ENCODE measurements around the gene C11orf54. TPM values are rescaled to one million over a fixed set of nuclear protein-coding genes. Genes with fewer than 3 reads are reported as not detected.

Gene C11orf54
- total and polyA plus RNA-seq, 2 donors: 24.7 to 29.7 TPM

GRCh38 chr11:93715797-93716396, 25.6 kb upstream of the C11orf54 start:
- no peak for DNase-seq (ENCODE audit: low read depth in 6 of 9, low spot score in 9 of 9)
- WGBS: 97% methylated on average over 4 of the region's 4 CpGs
- Histone ChIP-seq H3K36me3 (ENCODE audit: control insufficient read depth in 2 of 2, insufficient read depth in 2 of 2, low read length in 1 of 2) (peaks cover 18 to 34% of the 10 kb centered on the region in 2 donors), H3K27me3 (ENCODE audit: control insufficient read depth in 2 of 2, insufficient read depth in 1 of 2, low read length in 1 of 2) (no peaks in the 10 kb centered on the region), H3K4me3 (ENCODE audit: low read length in 2 of 2) (no peak overlapping the region), H3K9me3 (ENCODE audit: control insufficient read depth in 2 of 2, insufficient read depth in 1 of 2, low read length in 1 of 2) (no peaks in the 10 kb centered on the region), H3K27ac (ENCODE audit: low read depth in 1 of 2, low read length in 1 of 2) (no peak overlapping the region), H3K4me1 (ENCODE audit: control insufficient read depth in 2 of 2, insufficient read depth in 2 of 2, low read length in 2 of 2) (peaks cover 0 to 8% of the 10 kb centered on the region in 2 donors)

- 96% methylated on average over 1 of the region's 1 CpG for WGBS
- Histone ChIP-seq H3K27ac (ENCODE audit: low read depth in 1 of 2, low read length in 1 of 2) (no peak overlapping the region), H3K9me3 (ENCODE audit: control insufficient read depth in 2 of 2, insufficient read depth in 1 of 2, low read length in 1 of 2) (no peaks in the 10 kb centered on the region), H3K4me3 (ENCODE audit: low read length in 2 of 2) (no peak overlapping the region), H3K4me1 (ENCODE audit: control insufficient read depth in 2 of 2, insufficient read depth in 2 of 2, low read length in 2 of 2) (peaks cover 0 to 8% of the 10 kb centered on the region in 2 donors), H3K27me3 (ENCODE audit: control insufficient read depth in 2 of 2, insufficient read depth in 1 of 2, low read length in 1 of 2) (no peaks in the 10 kb centered on the region), H3K36me3 (ENCODE audit: control insufficient read depth in 2 of 2, insufficient read depth in 2 of 2, low read length in 1 of 2) (peaks cover 23 to 43% of the 10 kb centered on the region in 2 donors)
- no peak for DNase-seq (ENCODE audit: low read depth in 6 of 9, low spot score in 9 of 9)
Observed at GRCh38 chr11:93717501-93717900, 24.0 kb upstream of the C11orf54 start.

GRCh38 chr11:93718057-93718563, 23.4 kb upstream of the C11orf54 start:
- Histone ChIP-seq H3K27ac (ENCODE audit: low read depth in 1 of 2, low read length in 1 of 2) (no peak overlapping the region), H3K36me3 (ENCODE audit: control insufficient read depth in 2 of 2, insufficient read depth in 2 of 2, low read length in 1 of 2) (peaks cover 23 to 47% of the 10 kb centered on the region in 2 donors), H3K4me3 (ENCODE audit: low read length in 2 of 2) (no peak overlapping the region), H3K4me1 (ENCODE audit: control insufficient read depth in 2 of 2, insufficient read depth in 2 of 2, low read length in 2 of 2) (peaks cover 0 to 8% of the 10 kb centered on the region in 2 donors), H3K9me3 (ENCODE audit: control insufficient read depth in 2 of 2, insufficient read depth in 1 of 2, low read length in 1 of 2) (no peaks in the 10 kb centered on the region), H3K27me3 (ENCODE audit: control insufficient read depth in 2 of 2, insufficient read depth in 1 of 2, low read length in 1 of 2) (no peaks in the 10 kb centered on the region)
- 53% methylated on average over 4 of the region's 4 CpGs for WGBS
- DNase-seq (ENCODE audit: low read depth in 6 of 9, low spot score in 9 of 9): peak in 1 of 9 donors; percentile 46

GRCh38 chr11:93719310-93719709, 22.2 kb upstream of the C11orf54 start:
- Histone ChIP-seq H3K27ac (ENCODE audit: low read depth in 1 of 2, low read length in 1 of 2) (no peak overlapping the region), H3K36me3 (ENCODE audit: control insufficient read depth in 2 of 2, insufficient read depth in 2 of 2, low read length in 1 of 2) (peaks cover 20 to 55% of the 10 kb centered on the region in 2 donors), H3K9me3 (ENCODE audit: control insufficient read depth in 2 of 2, insufficient read depth in 1 of 2, low read length in 1 of 2) (no peaks in the 10 kb centered on the region), H3K4me3 (ENCODE audit: low read length in 2 of 2) (no peak overlapping the region), H3K4me1 (ENCODE audit: control insufficient read depth in 2 of 2, insufficient read depth in 2 of 2, low read length in 2 of 2) (peaks cover 0 to 8% of the 10 kb centered on the region in 2 donors), H3K27me3 (ENCODE audit: control insufficient read depth in 2 of 2, insufficient read depth in 1 of 2, low read length in 1 of 2) (no peaks in the 10 kb centered on the region)
- 94% methylated on average over 4 of the region's 4 CpGs for WGBS
- no peak for DNase-seq (ENCODE audit: low read depth in 6 of 9, low spot score in 9 of 9)

- no peak overlapping the region for H3K27ac ChIP-seq (ENCODE audit: low read depth in 1 of 2, low read length in 1 of 2)
- H3K4me1 ChIP-seq (ENCODE audit: control insufficient read depth in 2 of 2, insufficient read depth in 2 of 2, low read length in 2 of 2): peaks cover 0 to 8% of the 10 kb centered on the region in 2 donors
- DNase-seq (ENCODE audit: low read depth in 6 of 9, low spot score in 9 of 9): no peak
- H3K9me3 ChIP-seq (ENCODE audit: control insufficient read depth in 2 of 2, insufficient read depth in 1 of 2, low read length in 1 of 2): no peaks in the 10 kb centered on the region
- no peak overlapping the region for H3K4me3 ChIP-seq (ENCODE audit: low read length in 2 of 2)
- WGBS: 98% methylated on average over 7 of the region's 7 CpGs
- peaks cover 8 to 56% of the 10 kb centered on the region in 2 donors for H3K36me3 ChIP-seq (ENCODE audit: control insufficient read depth in 2 of 2, insufficient read depth in 2 of 2, low read length in 1 of 2)
- no peaks in the 10 kb centered on the region for H3K27me3 ChIP-seq (ENCODE audit: control insufficient read depth in 2 of 2, insufficient read depth in 1 of 2, low read length in 1 of 2)
Observed at GRCh38 chr11:93720522-93720921, 20.9 kb upstream of the C11orf54 start.

- 100% methylated on average over 1 of the region's 1 CpG for WGBS
- no peak for DNase-seq (ENCODE audit: low read depth in 6 of 9, low spot score in 9 of 9)
- Histone ChIP-seq H3K9me3 (ENCODE audit: control insufficient read depth in 2 of 2, insufficient read depth in 1 of 2, low read length in 1 of 2) (no peaks in the 10 kb centered on the region), H3K27ac (ENCODE audit: low read depth in 1 of 2, low read length in 1 of 2) (no peak overlapping the region), H3K36me3 (ENCODE audit: control insufficient read depth in 2 of 2, insufficient read depth in 2 of 2, low read length in 1 of 2) (peaks cover 17 to 66% of the 10 kb centered on the region in 2 donors), H3K27me3 (ENCODE audit: control insufficient read depth in 2 of 2, insufficient read depth in 1 of 2, low read length in 1 of 2) (no peaks in the 10 kb centered on the region), H3K4me1 (ENCODE audit: control insufficient read depth in 2 of 2, insufficient read depth in 2 of 2, low read length in 2 of 2) (no peaks in the 10 kb centered on the region), H3K4me3 (ENCODE audit: low read length in 2 of 2) (no peak overlapping the region)
Observed at GRCh38 chr11:93724089-93724488, 17.4 kb upstream of the C11orf54 start.

- no peak overlapping the region for H3K4me3 ChIP-seq (ENCODE audit: low read length in 2 of 2)
- peaks cover 20 to 88% of the 10 kb centered on the region in 2 donors for H3K36me3 ChIP-seq (ENCODE audit: control insufficient read depth in 2 of 2, insufficient read depth in 2 of 2, low read length in 1 of 2)
- no peaks in the 10 kb centered on the region for H3K4me1 ChIP-seq (ENCODE audit: control insufficient read depth in 2 of 2, insufficient read depth in 2 of 2, low read length in 2 of 2)
- no peak for DNase-seq (ENCODE audit: low read depth in 6 of 9, low spot score in 9 of 9)
- no peaks in the 10 kb centered on the region for H3K9me3 ChIP-seq (ENCODE audit: control insufficient read depth in 2 of 2, insufficient read depth in 1 of 2, low read length in 1 of 2)
- WGBS: 66% methylated on average over 4 of the region's 4 CpGs
- H3K27ac ChIP-seq (ENCODE audit: low read depth in 1 of 2, low read length in 1 of 2): no peak overlapping the region
- H3K27me3 ChIP-seq (ENCODE audit: control insufficient read depth in 2 of 2, insufficient read depth in 1 of 2, low read length in 1 of 2): no peaks in the 10 kb centered on the region
Observed at GRCh38 chr11:93727985-93728791, 13.3 kb upstream of the C11orf54 start.

GRCh38 chr11:93728792-93729128, 12.7 kb upstream of the C11orf54 start:
- H3K4me3 ChIP-seq (ENCODE audit: low read length in 2 of 2): no peak overlapping the region
- H3K36me3 ChIP-seq (ENCODE audit: control insufficient read depth in 2 of 2, insufficient read depth in 2 of 2, low read length in 1 of 2): peaks cover 23 to 88% of the 10 kb centered on the region in 2 donors
- H3K4me1 ChIP-seq (ENCODE audit: control insufficient read depth in 2 of 2, insufficient read depth in 2 of 2, low read length in 2 of 2): no peaks in the 10 kb centered on the region
- 97% methylated on average over 2 of the region's 2 CpGs for WGBS
- no peak overlapping the region for H3K27ac ChIP-seq (ENCODE audit: low read depth in 1 of 2, low read length in 1 of 2)
- H3K27me3 ChIP-seq (ENCODE audit: control insufficient read depth in 2 of 2, insufficient read depth in 1 of 2, low read length in 1 of 2): no peaks in the 10 kb centered on the region
- no peak for DNase-seq (ENCODE audit: low read depth in 6 of 9, low spot score in 9 of 9)
- no peaks in the 10 kb centered on the region for H3K9me3 ChIP-seq (ENCODE audit: control insufficient read depth in 2 of 2, insufficient read depth in 1 of 2, low read length in 1 of 2)

GRCh38 chr11:93729129-93729616, 12.3 kb upstream of the C11orf54 start:
- H3K4me3 ChIP-seq (ENCODE audit: low read length in 2 of 2): no peak overlapping the region
- H3K27ac ChIP-seq (ENCODE audit: low read depth in 1 of 2, low read length in 1 of 2): no peak overlapping the region
- no peaks in the 10 kb centered on the region for H3K9me3 ChIP-seq (ENCODE audit: control insufficient read depth in 2 of 2, insufficient read depth in 1 of 2, low read length in 1 of 2)
- peaks cover 23 to 89% of the 10 kb centered on the region in 2 donors for H3K36me3 ChIP-seq (ENCODE audit: control insufficient read depth in 2 of 2, insufficient read depth in 2 of 2, low read length in 1 of 2)
- H3K27me3 ChIP-seq (ENCODE audit: control insufficient read depth in 2 of 2, insufficient read depth in 1 of 2, low read length in 1 of 2): no peaks in the 10 kb centered on the region
- no peaks in the 10 kb centered on the region for H3K4me1 ChIP-seq (ENCODE audit: control insufficient read depth in 2 of 2, insufficient read depth in 2 of 2, low read length in 2 of 2)
- DNase-seq (ENCODE audit: low read depth in 6 of 9, low spot score in 9 of 9): no peak
- WGBS: over 99% methylated on average over 5 of the region's 5 CpGs
